PC-3 (cell line): ENCODE data around the gene PTGS2. TPM values are rescaled to one million over a fixed set of nuclear protein-coding genes. Genes with fewer than 3 reads are reported as not detected.

Experiments used
- ATAC-seq: fragments of 200-7000 bp; cut with Tn5 transposase; 2 replicates; pipeline ENCODE4 v1.9.1; 2020; ENCODE audit warnings: mild to moderate bottlenecking, moderate library complexity
- BruUV-seq: library from RNA; stranded (reverse); fragments of 400-500 nt; replicated peaks from 2 replicates; lab custom pipeline; 2021; lab: Mats Ljungman, UMichigan
- CTCF ChIA-PET: fragments of 300-600 bp; sonication (Branson Sonifier 250); formaldehyde crosslinking; loops from one replicate; lab custom pipeline; 2022; ENCODE audit warnings: antibody characterized with exemption; lab: Charles Lee
- POLR2A ChIA-PET: fragments of 300-600 bp; sonication (Branson Sonifier 250); formaldehyde crosslinking; loops from one replicate; lab custom pipeline; 2022; ENCODE audit warnings: antibody characterized with exemption; ENCODE audit not compliant: unreplicated experiment; lab: Charles Lee
- DNase-seq: peaks from one replicate; pipeline ENCODE4 v3.0.0-alpha.2; 2015
- H2AFZ ChIP-seq: fragments of 300-600 bp; sonication (generic); 2 replicates; pipeline ENCODE4 v1.6.0; 2016; ENCODE audit warnings: antibody characterized with exemption, low read length
- H3F3A ChIP-seq: fragments of 300-600 bp; sonication (generic); one replicate; pipeline ENCODE4 v1.6.0; 2017; ENCODE audit warnings: antibody characterized with exemption, low read length, control low read depth, mild to moderate bottlenecking; ENCODE audit not compliant: unreplicated experiment
- H3K27ac ChIP-seq: fragments of 300-600 bp; sonication (generic); 2 replicates; pipeline ENCODE4 v1.5.1; 2016; ENCODE audit warnings: mild to moderate bottlenecking, low read length
- H3K27me3 ChIP-seq: fragments of 300-600 bp; sonication (generic); 2 replicates; pipeline ENCODE4 v1.6.1; 2016; ENCODE audit warnings: low read length, mixed read lengths
- H3K36me3 ChIP-seq: fragments of 300-600 bp; sonication (generic); 2 replicates; pipeline ENCODE4 v1.6.1; 2016; ENCODE audit warnings: low read depth, mixed run types, low read length, mixed read lengths
- H3K4me1 ChIP-seq: fragments of 300-600 bp; sonication (generic); 2 replicates; pipeline ENCODE4 v1.5.1; 2016; ENCODE audit warnings: low read length; ENCODE audit not compliant: insufficient read depth
- H3K4me2 ChIP-seq: fragments of 300-600 bp; sonication (generic); 2 replicates; pipeline ENCODE4 v1.6.0; 2016; ENCODE audit warnings: low read length
- H3K4me3 ChIP-seq: fragments of 300-600 bp; sonication (generic); 2 replicates; pipeline ENCODE4 v1.5.1; 2016; ENCODE audit warnings: mild to moderate bottlenecking, low read length, mixed read lengths
- H3K79me2 ChIP-seq: fragments of 300-600 bp; sonication (generic); 2 replicates; pipeline ENCODE4 v1.6.1; 2017; ENCODE audit warnings: low read length, mixed read lengths
- H3K9ac ChIP-seq: fragments of 300-600 bp; sonication (generic); 2 replicates; pipeline ENCODE4 v1.6.0; 2016; ENCODE audit warnings: mild to moderate bottlenecking, low read length
- H3K9me2 ChIP-seq: fragments of 300-600 bp; sonication (generic); replicated peaks from 2 replicates; pipeline ENCODE4 v1.6.1; 2016; ENCODE audit warnings: mixed run types, low read length, mixed read lengths
- H3K9me3 ChIP-seq: fragments of 300-600 bp; sonication (generic); 2 replicates; pipeline ENCODE4 v1.6.1; 2016; ENCODE audit warnings: low read length, mixed read lengths
- H4K20me1 ChIP-seq: fragments of 300-600 bp; sonication (generic); 2 replicates; pipeline ENCODE4 v1.6.1; 2016; ENCODE audit warnings: low read length, mixed read lengths
- CTCF ChIP-seq: fragments of 300-600 bp; sonication (generic); conservative IDR thresholded peaks from 2 replicates; pipeline ENCODE4 v1.5.1; 2017; ENCODE audit warnings: antibody characterized with exemption, low read depth, mild to moderate bottlenecking, low read length
- EZH2 ChIP-seq: fragments of 300-600 bp; sonication (generic); IDR thresholded peaks from one replicate; pipeline ENCODE4 v1.6.1; 2017; ENCODE audit warnings: antibody characterized with exemption, mild to moderate bottlenecking, low read length; ENCODE audit not compliant: unreplicated experiment
- EZH2phosphoT487 ChIP-seq: fragments of 300-600 bp; sonication (generic); IDR thresholded peaks from 2 replicates; pipeline ENCODE4 v1.6.1; 2018; ENCODE audit warnings: mild to moderate bottlenecking, antibody characterized with exemption, low read length, borderline replicate concordance
- intact Hi-C: fragments of 100-400 bp; cut with micrococcal nuclease; formaldehyde crosslinking; loops from 2 replicates; pipeline ENCODE4 v1.9.0; 2023
- total RNA-seq: library from RNA; depleted of rRNA; stranded (reverse); fragments of >200 nt; gene quantifications from 2 replicates; pipeline ENCODE4 v1.2.3, GENCODE V29; 2014

Gene PTGS2
- total RNA-seq, 1 experiment from 2014 or later: 7.9 TPM

DNA sequence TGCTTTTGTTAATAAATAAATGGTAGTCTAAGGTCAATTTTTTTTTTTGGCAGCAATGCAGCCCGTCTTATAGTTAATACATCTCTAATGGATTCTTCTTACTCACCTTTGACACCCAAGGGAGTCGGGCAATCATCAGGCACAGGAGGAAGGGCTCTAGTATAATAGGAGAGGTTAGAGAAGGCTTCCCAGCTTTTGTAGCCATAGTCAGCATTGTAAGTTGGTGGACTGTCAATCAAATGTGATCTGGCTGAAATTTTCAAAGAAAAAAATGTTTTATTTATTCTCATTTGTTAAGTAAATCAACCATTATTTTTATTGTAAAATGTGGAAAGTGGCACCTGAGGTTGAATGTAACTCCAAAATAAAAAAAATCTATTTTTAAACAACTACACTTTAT is 2.1 kb downstream of the PTGS2 start:
- H4K20me1 ChIP-seq: no peaks in the 10 kb centered on the region
- ATAC-seq (no peak), DNase-seq (no peak)
- no peaks in the 10 kb centered on the region for H3K36me3 ChIP-seq
- ChIA-PET POLR2A (no interaction called here), CTCF (interaction anchor here (0.7 kb wide), 1 partner anchor 185 kb away, joined by 4 read pairs; no protein-coding TSS in a partner anchor)
- no peaks in the 10 kb centered on the region for H3K9me3 ChIP-seq
- no peaks in the 10 kb centered on the region for H3K4me1 ChIP-seq
- no peaks in the 10 kb centered on the region for H3K79me2 ChIP-seq
- no peak overlapping the region for H2AFZ ChIP-seq
- no peaks in the 10 kb centered on the region for H3K9me2 ChIP-seq
- no peak overlapping the region for H3K4me3 ChIP-seq
- TF ChIP-seq EZH2 (no peak), CTCF (no peak), EZH2phosphoT487 (no peak)
- no peak overlapping the region for H3K9ac ChIP-seq
- no TSS peak for BruUV-seq
- no peaks in the 10 kb centered on the region for H3F3A ChIP-seq
- intact Hi-C loops: no loop called here
- H3K27me3 ChIP-seq: no peaks in the 10 kb centered on the region
- no peak overlapping the region for H3K27ac ChIP-seq
- H3K4me2 ChIP-seq: no peak overlapping the region

- no peak overlapping the region for H3K4me2 ChIP-seq
- TF ChIP-seq EZH2: no peak
- no peak for TF ChIP-seq CTCF
- no peak overlapping the region for H3K27ac ChIP-seq
- no peaks in the 10 kb centered on the region for H4K20me1 ChIP-seq
- H2AFZ ChIP-seq: no peak overlapping the region
- H3K9ac ChIP-seq: no peak overlapping the region
- intact Hi-C loops: no loop called here
- no peaks in the 10 kb centered on the region for H3F3A ChIP-seq
- ATAC-seq: no peak
- no peak overlapping the region for H3K4me3 ChIP-seq
- no peak for DNase-seq
- H3K79me2 ChIP-seq: no peaks in the 10 kb centered on the region
- no peaks in the 10 kb centered on the region for H3K36me3 ChIP-seq
- H3K9me3 ChIP-seq: no peaks in the 10 kb centered on the region
- H3K4me1 ChIP-seq: no peaks in the 10 kb centered on the region
- ChIA-PET POLR2A (no interaction called here), CTCF (no interaction called here)
- H3K27me3 ChIP-seq: no peaks in the 10 kb centered on the region
- no peaks in the 10 kb centered on the region for H3K9me2 ChIP-seq
- BruUV-seq: no TSS peak
Observed at GRCh38 chr1:186672596-186672995, 7.6 kb downstream of the PTGS2 start.

GRCh38 chr1:186672131-186672530 is 8.1 kb downstream of the PTGS2 start:
- ChIA-PET CTCF (no interaction called here), POLR2A (no interaction called here)
- Histone ChIP-seq H3K36me3 (no peaks in the 10 kb centered on the region), H3K4me2 (no peak overlapping the region), H4K20me1 (no peaks in the 10 kb centered on the region), H3K79me2 (no peaks in the 10 kb centered on the region), H2AFZ (no peak overlapping the region), H3K4me1 (no peaks in the 10 kb centered on the region), H3K9ac (no peak overlapping the region), H3F3A (no peaks in the 10 kb centered on the region), H3K4me3 (no peak overlapping the region), H3K27me3 (no peaks in the 10 kb centered on the region), H3K9me3 (no peaks in the 10 kb centered on the region), H3K9me2 (no peaks in the 10 kb centered on the region), H3K27ac (no peak overlapping the region)
- BruUV-seq: no TSS peak
- no peak for ATAC-seq
- TF ChIP-seq EZH2: no peak
- no peak for TF ChIP-seq EZH2phosphoT487
- TF ChIP-seq CTCF: no peak
- DNase-seq: no peak
- intact Hi-C loops: no loop called here
